Activated naive CD4-positive, alpha-beta T cell treated with anti-CD3 and anti-CD28 coated beads, Interleukin-2, amount 50 U/mL, for 72 hours (primary cell): ENCODE measurements around the gene FAM24A. TPM values are rescaled to one million over a fixed set of nuclear protein-coding genes. Genes with fewer than 3 reads are reported as not detected.
"Not testable (repeated sequence)": the region's sequence is repeated elsewhere in the genome, so short reads cannot be mapped to it uniquely, and the experiment has no call there.

Source experiments
- ATAC-seq, 2 donors: fragments of 150-1000 bp; cut with Tn5 transposase; 2 replicates each; pipeline ENCODE4 v1.10.0; 2021; ENCODE audit warnings: mild to moderate bottlenecking in 2 of 2, moderate library complexity in 2 of 2
- DNase-seq, 2 donors: peaks; one replicate each; pipeline ENCODE4 v3.0.0; 2021 to 2022; ENCODE audit warnings: low spot score in 2 of 2
- H3K27ac Mint-ChIP-seq, 2 donors: one replicate each; pipeline ENCODE4 v1.8.0; 2022; ENCODE audit warnings: mild to moderate bottlenecking in 2 of 2, mixed read lengths in 2 of 2
- H3K36me3 Mint-ChIP-seq, 2 donors: one replicate each; pipeline ENCODE4 v1.8.0; 2022; ENCODE audit warnings: mixed read lengths in 2 of 2
- H3K9me3 Mint-ChIP-seq, 2 donors: one replicate each; pipeline ENCODE4 v1.8.0; 2022; ENCODE audit warnings: mixed read lengths in 2 of 2
- total RNA-seq, 2 donors: library from RNA; stranded (reverse); gene quantifications; one replicate each; pipeline ENCODE4 v1.2.3, GENCODE V29; 2022

The FAM24A gene
- total RNA-seq, 2 donors from 2014 or later, result not detected

DNA sequence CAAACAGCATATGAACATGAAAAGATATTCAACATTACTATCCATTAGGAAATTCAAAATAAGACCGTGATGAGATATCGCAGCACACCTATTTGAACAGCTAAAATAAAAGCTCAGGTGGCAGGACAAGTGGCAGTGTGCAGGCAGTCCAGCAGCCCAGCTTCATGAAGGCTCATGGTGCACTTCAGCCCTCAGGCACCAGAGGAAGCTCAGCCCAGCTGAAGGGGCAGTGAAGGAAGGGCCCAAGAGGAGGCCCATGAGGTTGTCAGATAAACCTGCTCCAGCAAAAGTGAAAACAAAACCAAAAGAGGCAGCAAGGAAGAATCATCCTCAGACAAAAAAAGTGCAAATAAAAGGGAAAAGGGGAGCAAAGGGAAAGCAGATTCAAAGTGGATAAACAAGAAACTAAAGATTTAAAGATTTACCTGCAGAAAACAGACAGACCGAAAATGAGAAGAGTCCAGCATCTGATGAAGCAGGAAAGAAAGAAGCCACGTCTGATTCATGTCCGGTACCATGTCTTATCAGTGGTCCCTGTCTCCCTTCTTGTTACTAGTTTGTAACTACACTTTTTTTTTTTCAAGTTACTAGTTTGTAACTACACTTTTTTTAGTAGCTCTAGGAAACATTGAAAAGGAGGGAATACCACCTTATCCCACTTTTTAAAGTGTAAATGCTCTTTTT, 16.0 kb upstream of the FAM24A start:
- DNase-seq (no peak), ATAC-seq (no peak)
- Mint-ChIP-seq H3K27ac (no peak overlapping the region), H3K36me3 (peaks cover 11 to 13% of the 10 kb centered on the region in 2 donors), H3K9me3 (no peaks in the 10 kb centered on the region)

GRCh38 chr10:122903861-122904260, 6.5 kb upstream of the FAM24A start:
- not testable (repeated sequence) for DNase-seq, ATAC-seq, H3K27ac Mint-ChIP-seq
- Mint-ChIP-seq H3K36me3 (peaks cover 8 to 32% of the 10 kb centered on the region in 2 donors), H3K9me3 (peaks cover 22 to 32% of the 10 kb centered on the region in 2 donors)

DNA sequence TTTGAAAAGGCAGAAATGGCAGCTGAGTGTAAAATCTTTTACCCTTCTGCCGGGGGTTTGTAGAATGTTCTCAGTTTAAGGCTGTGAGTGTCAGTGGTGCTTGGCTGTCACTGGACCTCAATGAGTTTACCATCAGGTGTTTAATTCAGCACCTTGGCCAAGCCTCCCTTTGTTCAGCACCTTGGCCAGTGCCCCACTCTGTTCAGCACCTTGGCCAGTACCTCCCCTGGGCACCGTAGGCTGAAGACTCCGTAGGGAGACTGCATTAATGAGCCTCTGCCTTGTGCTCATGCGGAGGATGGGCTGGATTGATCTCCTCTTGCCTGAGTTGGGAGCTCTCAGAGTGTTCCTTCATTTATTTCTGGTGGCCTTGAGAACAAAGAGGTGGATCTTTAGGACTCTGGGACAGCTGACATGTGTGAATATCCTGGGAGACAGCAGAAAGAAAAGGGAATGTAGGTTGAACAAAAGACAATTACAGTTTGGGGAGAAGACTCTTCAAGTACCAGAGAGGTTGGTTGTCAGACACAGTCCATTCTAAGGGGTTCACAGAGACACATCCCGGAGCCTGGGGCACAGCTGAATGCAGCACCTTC, 1.6 kb downstream of the FAM24A start:
- H3K27ac Mint-ChIP-seq, result no peak overlapping the region
- H3K36me3 Mint-ChIP-seq, result no peaks in the 10 kb centered on the region
- H3K9me3 Mint-ChIP-seq, result peaks cover 4% of the 10 kb centered on the region in 2 donors
- DNase-seq (peak in 1 of 2 donors; percentile 76), ATAC-seq (peak in 1 of 2 donors; percentile 67)

GRCh38 chr10:122915700-122916099, 5.3 kb downstream of the FAM24A start:
- Mint-ChIP-seq H3K27ac (no peak overlapping the region), H3K9me3 (peaks cover 0 to 4% of the 10 kb centered on the region in 2 donors), H3K36me3 (peaks cover 0 to 6% of the 10 kb centered on the region in 2 donors)
- ATAC-seq (no peak), DNase-seq (no peak)

- Mint-ChIP-seq H3K9me3 (no peaks in the 10 kb centered on the region), H3K27ac (no peak overlapping the region), H3K36me3 (no peaks in the 10 kb centered on the region)
- no peak for DNase-seq
- no peak for ATAC-seq
These were observed 19.7 kb downstream of the FAM24A start for GRCh38 chr10:122930140-122930539.

GRCh38 chr10:122931088-122931906, 20.9 kb downstream of the FAM24A start:
- H3K9me3 Mint-ChIP-seq, result no peaks in the 10 kb centered on the region
- no peak for ATAC-seq
- H3K27ac Mint-ChIP-seq, result no peak overlapping the region
- no peak for DNase-seq
- H3K36me3 Mint-ChIP-seq, result peaks cover 2 to 5% of the 10 kb centered on the region in 2 donors

- no peaks in the 10 kb centered on the region for H3K9me3 Mint-ChIP-seq
- DNase-seq (no peak), ATAC-seq (no peak)
- H3K36me3 Mint-ChIP-seq, result peaks cover 15 to 23% of the 10 kb centered on the region in 2 donors
- H3K27ac Mint-ChIP-seq, result no peak overlapping the region
These were observed 28.9 kb downstream of the FAM24A start for GRCh38 chr10:122939133-122939855.

DNA sequence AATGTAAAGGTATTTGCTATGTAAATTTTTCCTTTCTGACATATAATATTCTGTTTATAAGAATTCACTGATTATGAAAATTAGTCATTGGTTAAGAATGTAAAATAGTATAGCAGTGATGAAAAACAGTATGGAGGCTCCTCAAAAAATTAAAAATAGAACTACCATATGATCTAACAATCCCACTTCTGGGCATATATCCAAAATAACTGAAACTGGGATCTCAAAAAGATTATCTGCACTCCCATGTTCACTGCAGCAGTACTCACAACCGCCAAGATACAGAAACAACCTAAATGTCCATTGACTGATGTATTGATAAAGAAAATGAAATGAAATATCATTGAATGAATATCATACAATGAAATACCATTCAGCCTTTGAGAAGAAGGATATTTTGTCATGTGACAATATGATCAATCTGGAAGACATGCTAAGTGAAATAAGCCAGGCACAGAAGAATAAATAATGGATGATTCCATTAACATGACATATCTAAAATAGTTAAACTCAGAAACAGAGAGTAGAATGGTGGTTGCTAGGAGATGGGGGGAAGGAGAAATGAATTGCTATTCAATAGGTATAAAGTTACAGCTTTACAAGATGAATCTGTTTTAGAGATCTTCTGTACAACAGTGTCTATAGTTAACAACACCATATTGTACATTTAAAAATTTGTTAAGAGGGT, 29.6 kb downstream of the FAM24A start:
- no peak overlapping the region for H3K27ac Mint-ChIP-seq
- no peaks in the 10 kb centered on the region for H3K9me3 Mint-ChIP-seq
- peaks cover 15 to 23% of the 10 kb centered on the region in 2 donors for H3K36me3 Mint-ChIP-seq
- ATAC-seq (no peak), DNase-seq (no peak)

DNA sequence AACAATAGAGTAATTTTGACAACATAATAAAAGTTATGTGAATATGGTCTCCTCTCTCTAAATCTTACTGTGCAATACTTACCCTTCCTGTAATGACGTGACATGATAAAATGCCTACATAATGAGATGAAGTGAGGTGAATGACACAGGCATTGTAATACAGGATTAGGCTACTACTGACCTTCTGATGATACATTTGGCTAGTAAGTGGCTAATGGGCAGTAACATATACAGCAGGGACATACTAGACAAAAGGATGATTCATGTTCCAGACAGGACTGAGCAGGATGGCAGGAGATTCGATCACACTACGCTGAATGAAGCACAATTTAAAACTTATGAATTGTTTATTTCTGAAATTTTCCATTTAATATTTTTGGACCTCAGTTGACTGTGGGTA, 38.9 kb downstream of the FAM24A start:
- Mint-ChIP-seq H3K9me3 (peaks cover 0 to 3% of the 10 kb centered on the region in 2 donors), H3K27ac (no peak overlapping the region), H3K36me3 (peaks cover 26 to 38% of the 10 kb centered on the region in 2 donors)
- DNase-seq, result no peak
- ATAC-seq, result no peak

DNA sequence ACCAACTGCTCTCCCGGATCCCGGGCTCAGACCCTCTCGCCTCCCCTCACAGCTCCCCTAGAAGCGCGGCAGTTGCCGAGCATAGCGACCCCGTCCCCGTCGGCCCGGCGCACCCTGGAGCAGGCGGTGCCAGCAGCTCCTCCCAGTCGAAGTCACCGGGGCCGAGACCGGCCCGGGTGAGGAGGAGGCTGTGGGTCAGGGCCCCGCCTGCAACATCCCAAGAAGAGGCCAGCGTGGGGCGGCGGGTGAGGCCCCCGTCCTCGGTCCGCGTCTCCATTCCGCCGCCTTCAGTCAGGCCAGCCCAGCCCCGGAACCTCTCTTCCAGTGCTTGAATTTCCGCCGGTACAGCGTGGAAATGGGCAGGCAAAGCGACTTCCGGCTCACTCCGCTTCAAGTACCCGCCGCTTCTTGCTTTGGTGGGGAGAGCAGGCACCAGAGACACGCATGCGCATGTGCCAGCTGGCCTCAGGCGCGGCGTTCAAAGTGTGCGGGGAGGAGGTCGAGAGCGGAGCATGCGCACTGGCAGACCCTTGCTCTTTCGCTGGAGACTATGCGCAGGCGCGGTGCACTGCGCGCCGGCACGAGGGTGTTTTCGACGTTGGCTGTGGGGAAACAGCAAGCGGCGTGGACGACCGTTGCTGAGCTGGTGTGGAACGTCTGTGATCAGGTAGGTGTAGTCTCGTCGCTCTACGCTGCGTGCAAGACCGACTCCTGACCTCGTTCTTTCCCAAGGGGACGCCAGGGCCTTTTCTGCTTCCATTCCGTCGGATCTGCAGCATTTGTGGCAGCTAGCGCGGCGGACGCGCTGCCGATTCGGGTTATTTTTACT, 43.7 kb downstream of the FAM24A start, which contains the start of gene C10orf88:
Gene C10orf88, minus strand, starts transcription at position 326 of the 829 bp plus-strand sequence. Its CDS starts 49 bp downstream, at position 277.
- peaks cover 0 to 5% of the 10 kb centered on the region in 2 donors for H3K9me3 Mint-ChIP-seq
- DNase-seq, result peak; percentile 92 to 98
- peak within 1 kb of the TSS; percentile 86 to 93 for H3K27ac Mint-ChIP-seq

GRCh38 chr10:122954731-122955050, 44.3 kb downstream of the FAM24A start:
- peaks cover 27 to 31% of the 10 kb centered on the region in 2 donors for H3K36me3 Mint-ChIP-seq
- H3K27ac Mint-ChIP-seq, result peak overlapping the region in 1 of 2 donors; percentile 93
- DNase-seq (no peak), ATAC-seq (no peak)
- peaks cover 0 to 5% of the 10 kb centered on the region in 2 donors for H3K9me3 Mint-ChIP-seq

More for the DNA sequence above, 43.7 kb downstream of the FAM24A start, which contains the start of gene C10orf88:
- peaks cover 27 to 31% of the 10 kb centered on the region in 2 donors for H3K36me3 Mint-ChIP-seq
- ATAC-seq, result peak; percentile 97 to 98

GRCh38 chr10:122955892-122956291, 45.5 kb downstream of the FAM24A start:
- ATAC-seq (no peak), DNase-seq (no peak)
- Mint-ChIP-seq H3K36me3 (peaks cover 27 to 31% of the 10 kb centered on the region in 2 donors), H3K27ac (no peak overlapping the region), H3K9me3 (peaks cover 0 to 5% of the 10 kb centered on the region in 2 donors)

GRCh38 chr10:122957474-122957873, 47.1 kb downstream of the FAM24A start:
- DNase-seq (no peak), ATAC-seq (no peak)
- Mint-ChIP-seq H3K27ac (no peak overlapping the region), H3K9me3 (peaks cover 0 to 7% of the 10 kb centered on the region in 2 donors), H3K36me3 (peaks cover 23 to 33% of the 10 kb centered on the region in 2 donors)

DNA sequence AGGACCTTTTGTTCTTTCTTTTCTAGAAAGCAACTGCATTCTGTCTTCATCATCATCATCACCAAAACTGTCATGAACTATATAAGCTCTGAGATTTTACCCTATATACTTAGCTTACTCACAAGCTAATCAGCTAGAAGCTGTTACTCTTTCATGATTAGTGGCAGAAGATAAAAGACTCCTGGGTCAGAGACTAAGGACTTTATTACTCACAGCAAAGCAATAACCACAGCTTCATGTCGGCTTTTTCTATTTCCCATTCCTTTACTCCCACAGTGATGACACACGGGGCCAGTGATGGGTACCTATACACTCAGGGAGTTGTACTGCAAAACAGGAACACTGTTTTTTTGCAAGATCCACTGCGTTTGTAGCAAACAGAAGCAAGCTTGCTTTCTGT, 52.0 kb downstream of the FAM24A start:
- Mint-ChIP-seq H3K36me3 (peaks cover 8 to 34% of the 10 kb centered on the region in 2 donors), H3K27ac (no peak overlapping the region), H3K9me3 (peaks cover 17 to 20% of the 10 kb centered on the region in 2 donors)
- DNase-seq (no peak), ATAC-seq (peak; percentile 40 to 82)
